Activated CD8-positive, alpha-beta T cell treated with anti-CD3 and anti-CD28 coated beads, Interleukin-2, amount 10 ng/mL, durations not matched to agents 7 days and 5 days (primary cell): ENCODE data around the gene ZBED1. TPM values are rescaled to one million over a fixed set of nuclear protein-coding genes. Genes with fewer than 3 reads are reported as not detected.

Source experiments
- ATAC-seq: fragments of 150-1000 bp; cut with Tn5 transposase; one replicate; pipeline ENCODE4 v1.10.0; 2021; ENCODE audit warnings: moderate library complexity
- CTCF ChIA-PET: fragments of 350-600 bp; sonication (Branson Sonifier 250); formaldehyde crosslinking; loops from one replicate; lab custom pipeline; 2021; ENCODE audit warnings: antibody characterized with exemption; lab: Charles Lee
- POLR2A ChIA-PET: fragments of 350-600 bp; sonication (Branson Sonifier 250); formaldehyde crosslinking; loops from one replicate; lab custom pipeline; 2021; ENCODE audit warnings: antibody characterized with exemption; lab: Charles Lee
- DNase-seq: peaks from one replicate; pipeline ENCODE4 v3.0.0-alpha.2; 2020
- H3K27ac Mint-ChIP-seq: one replicate; pipeline ENCODE4 v1.8.0; 2021; ENCODE audit warnings: mild to moderate bottlenecking, mixed read lengths
- H3K27me3 Mint-ChIP-seq: one replicate; pipeline ENCODE4 v1.8.0; 2021; ENCODE audit warnings: low read depth, mixed read lengths
- H3K36me3 Mint-ChIP-seq: one replicate; pipeline ENCODE4 v1.8.0; 2021; ENCODE audit warnings: low read depth, mixed read lengths
- H3K4me1 Mint-ChIP-seq: one replicate; pipeline ENCODE4 v1.8.0; 2021; ENCODE audit warnings: low read depth, mixed read lengths
- H3K4me3 Mint-ChIP-seq: one replicate; pipeline ENCODE4 v1.8.0; 2021; ENCODE audit warnings: mild to moderate bottlenecking, mixed read lengths
- H3K9me3 Mint-ChIP-seq: one replicate; pipeline ENCODE4 v1.8.0; 2022; ENCODE audit warnings: mixed read lengths; ENCODE audit not compliant: insufficient read depth
- total RNA-seq, 2 experiments: library from RNA; stranded (reverse); gene quantifications; one replicate each; pipeline ENCODE4 v1.2.3, GENCODE V29; 2021

The ZBED1 gene
- total RNA-seq, 2 experiments from 2014 or later, result 36.7 to 40.3 TPM

DNA sequence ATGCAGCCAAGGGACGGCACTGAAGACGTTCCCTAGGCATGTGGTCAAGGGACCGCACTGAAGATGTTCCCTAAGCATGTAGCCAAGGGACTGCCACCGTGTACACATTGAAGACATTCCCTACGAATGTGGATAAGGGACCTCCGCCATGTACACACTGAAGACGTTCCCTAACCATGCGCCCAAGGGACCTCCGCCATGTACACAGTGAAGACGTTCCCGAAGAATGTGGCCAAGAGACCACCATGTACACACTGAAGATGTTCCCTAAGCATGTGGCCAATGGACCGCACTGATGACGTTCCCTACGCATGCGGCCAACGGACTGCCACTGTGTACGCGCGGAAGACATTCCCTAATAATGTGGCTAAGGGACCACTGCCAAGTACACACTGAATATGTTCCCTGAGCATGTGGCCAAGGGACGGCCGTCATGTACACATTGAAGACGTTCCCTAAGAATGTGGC, 48.4 kb downstream of the ZBED1 start:
- Mint-ChIP-seq H3K27ac (no peak overlapping the region), H3K4me1 (peaks cover 7% of the 10 kb centered on the region), H3K27me3 (no peaks in the 10 kb centered on the region), H3K9me3 (peaks cover 4% of the 10 kb centered on the region), H3K4me3 (no peak overlapping the region), H3K36me3 (peaks cover 12% of the 10 kb centered on the region)
- DNase-seq (no peak), ATAC-seq (no peak)
- CTCF ChIA-PET, result no interaction called here
- POLR2A ChIA-PET, result no interaction called here

DNA sequence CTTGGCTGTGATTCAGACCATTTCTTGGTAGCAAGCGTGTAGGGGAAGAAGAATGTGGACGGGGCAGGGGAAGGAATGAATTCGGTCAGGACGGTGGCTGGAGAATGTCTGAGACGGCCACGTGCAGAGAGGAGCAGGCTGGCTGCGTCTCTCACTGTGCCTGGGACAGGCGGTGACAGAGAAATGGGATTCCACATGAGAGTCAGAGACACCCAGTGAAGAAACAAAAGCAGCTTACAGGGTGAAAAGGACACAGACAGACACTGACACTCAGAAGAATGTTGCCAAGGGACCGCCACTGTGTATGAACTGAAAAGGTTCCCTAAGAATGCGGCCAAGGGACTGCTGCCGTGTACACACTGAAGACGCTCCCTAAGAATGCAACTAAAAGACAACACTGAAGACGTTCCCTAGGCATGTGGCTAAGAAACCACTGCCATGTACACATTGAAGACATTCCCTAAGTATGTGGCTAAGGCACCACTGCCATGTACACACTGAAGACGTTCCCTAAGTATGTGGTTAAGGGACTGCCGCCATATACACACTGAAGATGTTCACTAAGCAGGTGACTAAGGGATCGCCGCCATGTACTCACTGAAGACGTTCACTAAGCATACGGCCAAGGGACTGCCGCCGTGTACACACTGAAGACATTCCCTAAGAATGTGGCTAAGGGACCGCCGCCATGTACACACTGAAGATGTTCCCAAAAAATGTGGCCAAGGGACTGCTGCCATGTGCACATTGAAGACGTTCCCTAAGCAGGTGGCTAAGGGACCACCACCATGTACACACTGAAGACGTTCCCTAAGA, 49.1 kb downstream of the ZBED1 start:
- Mint-ChIP-seq H3K4me1 (peaks cover 7% of the 10 kb centered on the region), H3K36me3 (peaks cover 14% of the 10 kb centered on the region), H3K27me3 (no peaks in the 10 kb centered on the region), H3K4me3 (no peak overlapping the region), H3K27ac (no peak overlapping the region), H3K9me3 (peaks cover 4% of the 10 kb centered on the region)
- POLR2A ChIA-PET, result no interaction called here
- CTCF ChIA-PET, result no interaction called here
- ATAC-seq, result no peak
- DNase-seq, result no peak

DNA sequence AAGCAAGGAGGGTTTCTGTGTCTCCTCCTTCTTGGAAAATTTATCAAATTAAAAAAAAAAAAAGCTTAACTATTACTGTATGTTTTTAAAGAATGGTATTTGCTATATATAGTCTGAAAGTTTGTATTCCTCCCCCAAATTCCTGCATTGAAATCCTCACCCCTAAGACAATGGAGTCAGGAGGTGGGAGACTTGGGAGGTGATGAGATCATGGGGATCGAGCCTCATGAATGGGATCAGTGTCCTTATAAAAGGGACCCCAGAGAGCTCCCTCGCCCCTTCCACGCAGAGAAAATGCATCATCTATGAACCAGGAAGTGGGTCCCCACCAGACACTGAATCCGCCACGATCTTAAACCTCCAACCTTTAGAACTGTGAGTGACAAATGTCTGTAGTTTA, 50.1 kb downstream of the ZBED1 start:
- POLR2A ChIA-PET, result no interaction called here
- Mint-ChIP-seq H3K9me3 (peaks cover 4% of the 10 kb centered on the region), H3K27me3 (no peaks in the 10 kb centered on the region), H3K36me3 (peaks cover 14% of the 10 kb centered on the region), H3K4me1 (peaks cover 7% of the 10 kb centered on the region), H3K27ac (no peak overlapping the region), H3K4me3 (no peak overlapping the region)
- CTCF ChIA-PET, result no interaction called here
- DNase-seq (no peak), ATAC-seq (no peak)

DNA sequence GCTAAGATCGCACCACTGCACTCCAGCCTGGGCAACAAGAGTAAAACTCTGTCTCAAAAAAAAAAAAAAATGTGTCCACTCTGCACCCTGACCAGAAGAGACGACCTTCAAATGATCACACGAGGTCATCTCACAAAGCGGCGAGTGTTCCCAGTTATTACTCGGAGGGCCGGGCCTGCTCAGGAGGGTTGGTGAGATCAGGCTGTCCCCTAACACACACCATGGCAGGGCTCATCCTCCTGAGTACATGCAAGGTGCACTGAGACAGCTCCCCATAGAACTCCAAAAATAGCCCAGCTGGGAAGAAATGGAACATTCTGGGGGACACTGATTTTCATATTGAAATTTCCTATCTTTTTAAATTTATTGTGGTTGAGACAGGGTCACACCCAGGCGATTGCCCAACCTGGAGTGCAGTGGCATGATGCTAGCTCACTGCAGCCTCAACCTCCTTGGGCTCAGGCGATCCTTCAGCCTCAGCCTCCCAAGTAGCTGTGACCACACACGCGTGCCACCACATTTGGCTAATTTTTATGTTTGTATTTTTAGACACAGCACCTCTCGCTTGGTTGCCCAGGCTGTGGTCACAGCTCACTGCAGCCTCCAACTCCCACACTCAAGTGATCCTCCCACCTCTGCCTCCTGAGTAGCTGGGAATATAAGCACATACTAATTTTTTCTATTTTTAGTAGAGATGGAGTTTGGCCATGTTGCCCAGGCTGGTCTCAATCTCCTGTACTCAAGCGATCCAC, 51.5 kb downstream of the ZBED1 start:
- ChIA-PET POLR2A (no interaction called here), CTCF (no interaction called here)
- DNase-seq, result no peak
- peaks cover 7% of the 10 kb centered on the region for H3K4me1 Mint-ChIP-seq
- H3K36me3 Mint-ChIP-seq, result peaks cover 14% of the 10 kb centered on the region
- H3K27me3 Mint-ChIP-seq, result no peaks in the 10 kb centered on the region
- H3K4me3 Mint-ChIP-seq, result no peak overlapping the region
- H3K9me3 Mint-ChIP-seq, result peaks cover 4% of the 10 kb centered on the region
- H3K27ac Mint-ChIP-seq, result no peak overlapping the region
- ATAC-seq, result no peak

DNA sequence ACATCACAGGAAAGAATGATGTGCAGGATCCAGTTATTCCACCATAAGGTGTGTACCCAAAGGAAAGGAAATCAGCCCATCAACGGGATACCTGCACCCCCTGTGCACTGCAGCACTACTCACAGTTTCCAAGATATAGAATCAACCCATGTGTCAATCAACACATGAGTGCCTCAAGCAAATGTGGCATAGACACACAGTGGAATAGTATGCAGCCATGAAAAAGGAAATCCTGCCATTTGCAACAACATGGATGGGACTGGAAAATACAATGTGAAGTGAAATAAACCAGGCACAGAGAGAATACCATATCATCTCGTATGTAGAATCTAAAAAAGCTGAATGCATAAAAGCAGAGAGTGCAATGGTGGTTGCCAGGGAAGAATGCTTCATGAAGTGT, 53.3 kb downstream of the ZBED1 start:
- H3K4me3 Mint-ChIP-seq, result no peak overlapping the region
- H3K27me3 Mint-ChIP-seq, result no peaks in the 10 kb centered on the region
- ChIA-PET POLR2A (no interaction called here), CTCF (no interaction called here)
- peaks cover 9% of the 10 kb centered on the region for H3K4me1 Mint-ChIP-seq
- H3K9me3 Mint-ChIP-seq, result no peaks in the 10 kb centered on the region
- H3K36me3 Mint-ChIP-seq, result peaks cover 8% of the 10 kb centered on the region
- DNase-seq (no peak), ATAC-seq (no peak)
- H3K27ac Mint-ChIP-seq, result no peak overlapping the region

DNA sequence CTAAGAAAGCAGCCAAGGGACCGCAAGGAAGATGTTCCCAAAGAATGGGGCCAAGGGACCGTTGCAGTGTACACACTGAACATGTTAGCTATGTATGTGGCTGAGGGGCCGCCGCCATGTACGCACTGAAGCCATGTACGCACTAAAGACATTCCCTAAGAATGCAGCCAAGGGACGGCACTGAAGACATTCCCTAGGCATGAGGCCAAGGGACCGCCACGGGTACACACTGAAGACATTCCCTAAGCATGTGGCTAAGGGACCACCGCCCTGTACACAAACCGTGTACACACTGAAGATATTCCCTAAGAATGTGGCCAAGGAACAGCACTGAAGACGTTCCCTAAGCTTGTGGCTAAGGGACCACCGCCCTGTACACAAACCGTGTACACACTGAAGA, 54.0 kb downstream of the ZBED1 start:
- ChIA-PET CTCF (no interaction called here), POLR2A (no interaction called here)

DNA sequence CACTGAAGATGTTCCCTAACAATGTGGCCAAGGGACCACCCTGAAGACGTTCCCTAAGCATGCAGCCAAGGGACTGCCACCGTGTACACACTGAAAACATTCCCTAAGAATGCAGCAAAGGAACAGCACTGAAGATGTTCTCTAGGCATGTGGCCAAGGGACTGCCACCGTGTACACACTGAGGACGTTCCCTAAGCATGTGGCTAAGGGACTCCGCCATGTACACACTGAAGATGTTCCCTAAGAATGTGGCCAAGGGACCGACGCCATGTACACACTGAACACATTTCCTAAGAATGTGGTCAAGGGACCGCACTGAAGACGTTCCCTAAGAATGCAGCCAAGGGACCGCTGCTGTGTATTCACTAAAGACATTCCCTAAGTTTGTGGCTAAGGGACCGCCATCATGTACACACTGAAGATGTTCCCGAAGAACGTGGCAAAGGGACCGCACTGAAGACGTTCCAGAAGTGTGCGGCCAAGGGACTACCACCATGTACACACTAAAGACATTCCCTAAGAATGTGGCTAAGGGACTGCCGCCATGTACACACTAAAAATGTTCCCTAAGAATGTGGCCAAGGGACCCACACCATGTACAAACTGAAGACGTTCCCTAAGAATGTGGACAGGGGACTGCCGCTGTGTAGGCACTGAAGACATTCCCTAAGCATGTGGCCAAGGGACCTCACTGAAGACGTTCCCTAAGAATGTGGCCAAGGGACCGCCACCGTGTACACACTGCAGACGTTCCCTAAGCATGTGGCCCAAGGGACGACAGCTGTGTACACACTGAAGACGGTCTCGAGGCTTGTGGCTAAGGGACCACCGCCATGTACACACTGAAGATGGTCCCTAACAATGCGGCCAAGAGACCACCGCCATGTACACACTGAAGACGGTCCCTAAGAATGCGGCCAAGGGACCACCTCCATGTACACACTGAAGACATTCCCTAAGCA, 54.8 kb downstream of the ZBED1 start:
- peaks cover 3% of the 10 kb centered on the region for H3K9me3 Mint-ChIP-seq
- ChIA-PET POLR2A (no interaction called here), CTCF (no interaction called here)
- H3K27me3 Mint-ChIP-seq, result no peaks in the 10 kb centered on the region
- no peak overlapping the region for H3K27ac Mint-ChIP-seq
- H3K36me3 Mint-ChIP-seq, result peaks cover 9% of the 10 kb centered on the region
- peaks cover 7% of the 10 kb centered on the region for H3K4me1 Mint-ChIP-seq
- no peak overlapping the region for H3K4me3 Mint-ChIP-seq
- ATAC-seq (no peak), DNase-seq (no peak)

More for the DNA sequence above, 54.0 kb downstream of the ZBED1 start:
- ATAC-seq (no peak), DNase-seq (no peak)
- Mint-ChIP-seq H3K27ac (no peak overlapping the region), H3K27me3 (no peaks in the 10 kb centered on the region), H3K36me3 (peaks cover 7% of the 10 kb centered on the region), H3K4me3 (no peak overlapping the region), H3K4me1 (peaks cover 10% of the 10 kb centered on the region), H3K9me3 (no peaks in the 10 kb centered on the region)

DNA sequence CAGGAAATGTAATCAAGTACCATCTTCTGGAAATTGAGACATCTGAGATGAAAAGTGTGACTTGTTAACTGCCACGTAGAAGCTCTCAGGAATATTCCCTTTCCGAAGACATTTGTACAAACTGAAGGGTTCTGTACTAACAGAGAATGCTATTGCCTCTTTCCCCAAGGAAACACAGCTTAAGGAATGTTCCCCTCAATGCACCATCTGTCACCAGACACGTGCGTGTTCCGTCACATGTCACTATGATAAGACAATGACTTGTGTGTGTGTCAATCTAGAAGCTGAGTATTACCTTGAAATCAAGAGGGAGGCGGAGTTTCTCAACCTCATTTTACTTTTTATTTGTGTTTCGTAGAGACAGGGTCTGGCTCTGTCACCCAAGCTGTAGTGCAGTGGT, 58.1 kb downstream of the ZBED1 start:
- H3K36me3 Mint-ChIP-seq, result peaks cover 17% of the 10 kb centered on the region
- H3K27me3 Mint-ChIP-seq, result no peaks in the 10 kb centered on the region
- peaks cover 3% of the 10 kb centered on the region for H3K4me1 Mint-ChIP-seq
- H3K9me3 Mint-ChIP-seq, result peaks cover 4% of the 10 kb centered on the region
- no peak overlapping the region for H3K27ac Mint-ChIP-seq
- ATAC-seq (no peak), DNase-seq (no peak)
- CTCF ChIA-PET, result no interaction called here
- H3K4me3 Mint-ChIP-seq, result no peak overlapping the region
- POLR2A ChIA-PET, result no interaction called here

DNA sequence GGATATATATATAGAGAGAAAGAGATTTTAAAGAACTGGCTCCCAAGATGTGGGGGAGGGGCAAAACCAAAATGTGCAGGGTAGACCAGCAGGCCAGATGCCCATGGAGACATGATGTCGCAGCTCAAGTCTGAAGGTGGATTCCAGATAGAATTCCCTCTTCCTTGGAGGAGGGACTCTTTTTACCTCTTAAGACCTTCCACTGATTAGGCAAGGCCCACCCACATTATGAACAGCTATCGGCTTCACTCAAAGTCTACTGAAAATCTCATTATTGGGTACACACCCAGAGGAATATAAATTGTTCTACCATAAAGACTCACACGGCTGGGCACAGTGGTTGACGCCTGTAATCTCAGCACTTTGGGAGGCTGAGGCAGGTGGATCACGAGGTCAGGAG, 59.3 kb downstream of the ZBED1 start:
- Mint-ChIP-seq H3K4me1 (peaks cover 3% of the 10 kb centered on the region), H3K27me3 (no peaks in the 10 kb centered on the region), H3K27ac (no peak overlapping the region), H3K9me3 (peaks cover 4% of the 10 kb centered on the region), H3K36me3 (peaks cover 14% of the 10 kb centered on the region), H3K4me3 (no peak overlapping the region)
- ChIA-PET CTCF (no interaction called here), POLR2A (no interaction called here)
- no peak for ATAC-seq
- DNase-seq, result no peak

DNA sequence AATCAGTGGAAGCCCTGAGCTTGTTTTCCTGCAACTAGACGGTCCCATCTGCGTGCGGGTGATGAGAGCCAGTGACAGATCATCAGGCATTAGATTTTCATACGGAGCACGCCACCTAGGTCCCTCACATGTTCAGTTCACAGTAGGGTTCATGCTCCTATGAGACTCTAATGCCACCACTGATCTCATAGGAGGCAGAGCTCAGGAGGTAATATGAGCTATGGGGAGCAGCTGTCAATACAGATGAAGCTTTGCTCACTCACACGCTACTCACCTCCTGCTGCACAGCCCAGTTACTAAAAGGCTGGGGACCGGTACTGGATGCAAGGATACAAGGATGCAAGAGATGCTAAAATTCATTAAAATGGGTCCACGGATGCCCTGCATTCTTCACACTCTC, 61.2 kb downstream of the ZBED1 start:
- DNase-seq, result no peak
- ChIA-PET CTCF (no interaction called here), POLR2A (no interaction called here)
- Mint-ChIP-seq H3K27me3 (no peaks in the 10 kb centered on the region), H3K4me1 (peaks cover 3% of the 10 kb centered on the region), H3K27ac (no peak overlapping the region), H3K4me3 (no peak overlapping the region), H3K9me3 (peaks cover 4% of the 10 kb centered on the region), H3K36me3 (peaks cover 17% of the 10 kb centered on the region)
- ATAC-seq, result no peak
